BLaER1 treated with 17β-estradiol and CSF1 and Interleukin-3, amounts not matched to agents 10 nM and 100 nM (cell line): ENCODE results near the gene ARL14EPL.
A peak's percentile ranks its signal among the peaks of the same experiment; 100 is the strongest.
"Not testable (repeated sequence)": the region's sequence is repeated elsewhere in the genome, so short reads cannot be mapped to it uniquely, and the experiment has no call there.

ENCODE experiments used
- H3K27ac ChIP-seq, 11 experiments: shearing (Covaris generic); formaldehyde crosslinking; 2 replicates each; pipeline ENCODE4 v1.8.1; 2022
- H3K27me3 ChIP-seq, 11 experiments: shearing (Covaris generic); formaldehyde crosslinking; 2 replicates each; pipeline ENCODE4 v1.8.1; 2022
- H3K36me3 ChIP-seq, 11 experiments: shearing (Covaris generic); formaldehyde crosslinking; 2 replicates each; pipeline ENCODE4 v1.8.1; 2022
- H3K4me1 ChIP-seq, 10 experiments: shearing (Covaris generic); formaldehyde crosslinking; 2 replicates each; pipeline ENCODE4 v1.8.1; 2022
- H3K4me2 ChIP-seq, 11 experiments: shearing (Covaris generic); formaldehyde crosslinking; 2 replicates each; pipeline ENCODE4 v1.8.1; 2022
- H3K4me3 ChIP-seq, 10 experiments: shearing (Covaris generic); formaldehyde crosslinking; 2 replicates each; pipeline ENCODE4 v1.8.1; 2022
- H3K9ac ChIP-seq, 11 experiments: shearing (Covaris generic); formaldehyde crosslinking; 2 replicates each; pipeline ENCODE4 v1.8.1; 2022
- H3K9me3 ChIP-seq, 11 experiments: shearing (Covaris generic); formaldehyde crosslinking; replicated peaks in 1 of 11; 2 replicates each; pipeline ENCODE4 v1.8.1; 2022
- H4K20me1 ChIP-seq, 11 experiments: shearing (Covaris generic); formaldehyde crosslinking; 2 replicates each; pipeline ENCODE4 v1.8.1; 2022
- Cebpa-rat ChIP-seq, 11 experiments: shearing (Covaris generic); IDR thresholded peaks; 2 replicates each; pipeline ENCODE4 v1.8.1; 2022

ARL14EPL gene

DNA sequence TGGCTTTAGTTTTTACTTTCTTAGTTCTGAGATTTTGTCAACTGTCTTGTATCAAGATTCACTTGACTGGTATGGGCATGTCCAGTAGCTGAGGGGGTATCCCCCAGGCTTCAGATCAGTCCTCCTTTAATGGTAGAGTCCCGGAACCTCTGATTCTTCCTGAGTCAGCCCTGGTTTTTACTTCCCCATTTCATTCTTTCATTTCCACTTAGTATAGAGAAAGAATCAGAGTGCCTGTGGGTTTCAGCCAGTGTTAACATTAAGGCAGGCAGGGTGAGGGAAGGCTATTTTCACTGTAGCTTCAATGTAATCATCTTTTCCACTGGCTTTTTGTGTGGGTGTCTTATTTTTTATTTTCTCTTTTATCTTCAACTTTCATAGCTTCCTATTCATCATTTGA, 44.2 kb downstream of the ARL14EPL start:
- H4K20me1 ChIP-seq = no peaks in the 10 kb centered on the region
- H3K9me3 ChIP-seq = no peaks in the 10 kb centered on the region
- H3K4me2 ChIP-seq = peak overlapping the region; percentile 43 to 83 (median 67)
- no peak for TF ChIP-seq Cebpa-rat (IDR thresholded peaks at IDR 0.05)
- peaks cover 27 to 48% (median 31%) of the 10 kb centered on the region in 10 experiments for H3K4me1 ChIP-seq
- no peak overlapping the region; a peak in 1 of 20 replicates for H3K4me3 ChIP-seq
- H3K9ac ChIP-seq = peak overlapping the region in 9 of 11 experiments; percentile 3 to 44 (median 36); a peak in 8 of 22 replicates
- H3K27ac ChIP-seq = peak overlapping the region; percentile 41 to 79 (median 70); a peak in 21 of 22 replicates
- H3K36me3 ChIP-seq = peaks cover 0 to 12% (median 0%) of the 10 kb centered on the region in 11 experiments; a peak in 3 of 22 replicates
- no peaks in the 10 kb centered on the region for H3K27me3 ChIP-seq

DNA sequence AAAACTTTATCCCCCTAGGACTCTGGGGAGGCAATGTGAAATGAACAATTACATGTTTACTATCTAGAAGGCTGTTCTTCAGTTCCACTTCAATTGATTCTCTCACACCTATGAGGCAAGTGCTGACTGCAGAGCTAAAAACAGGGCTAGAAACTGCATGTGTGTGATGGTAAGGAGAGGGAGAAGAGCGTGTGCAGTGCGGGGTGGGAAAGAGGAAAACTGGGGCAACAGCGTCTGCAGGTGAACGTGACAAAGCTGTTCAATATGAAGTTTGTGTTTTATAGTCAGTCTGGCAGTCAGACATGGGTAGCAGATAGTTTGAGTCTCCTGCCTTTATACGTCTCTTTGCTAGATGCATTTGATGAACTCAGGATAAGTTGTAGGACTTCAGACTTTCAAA, 45.9 kb downstream of the ARL14EPL start:
- Histone ChIP-seq H3K9me3 (no peaks in the 10 kb centered on the region), H3K27ac (no peak overlapping the region), H3K9ac (no peak overlapping the region), H4K20me1 (no peaks in the 10 kb centered on the region), H3K4me2 (peak overlapping the region in 2 of 11 experiments; percentile 10 to 69; a peak in 1 of 22 replicates), H3K4me3 (no peak overlapping the region), H3K36me3 (peaks cover 0 to 12% (median 0%) of the 10 kb centered on the region in 11 experiments; a peak in 3 of 22 replicates), H3K4me1 (peaks cover 27 to 48% (median 31%) of the 10 kb centered on the region in 10 experiments), H3K27me3 (no peaks in the 10 kb centered on the region)
- no peak for TF ChIP-seq Cebpa-rat (IDR thresholded peaks at IDR 0.05)

DNA sequence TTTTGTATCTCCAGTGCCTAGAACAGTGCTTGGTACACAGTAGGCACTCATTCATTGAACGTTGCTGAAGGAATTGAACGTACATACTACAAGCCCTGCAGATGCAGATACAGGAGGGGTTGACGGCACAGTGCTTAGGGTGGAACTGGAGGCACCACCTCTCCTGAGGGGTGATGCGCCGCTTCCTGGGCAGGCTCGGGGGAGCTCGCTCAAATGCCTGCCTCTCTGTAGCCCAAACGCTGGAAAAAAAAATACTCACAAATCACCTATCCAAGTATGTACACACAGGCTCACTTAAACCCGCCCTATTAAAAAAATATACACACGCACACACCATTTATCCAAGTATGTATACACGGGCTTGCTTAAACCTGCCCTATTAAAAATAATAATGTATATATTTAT, 52.0 kb downstream of the ARL14EPL start:
- no peaks in the 10 kb centered on the region for H3K27me3 ChIP-seq
- H3K9ac ChIP-seq = peak overlapping the region; percentile 92 to 98 (median 96)
- peaks cover 15 to 45% (median 24%) of the 10 kb centered on the region in 10 experiments for H3K4me1 ChIP-seq
- H3K4me3 ChIP-seq = peak overlapping the region; percentile 74 to 82 (median 78)
- peak overlapping the region; percentile 93 to 98 (median 96) for H3K27ac ChIP-seq
- peak overlapping the region; percentile 81 to 95 (median 89) for H3K4me2 ChIP-seq
- H4K20me1 ChIP-seq = no peaks in the 10 kb centered on the region
- no peak for TF ChIP-seq Cebpa-rat (IDR thresholded peaks at IDR 0.05)
- peaks cover 10 to 31% (median 15%) of the 10 kb centered on the region in 11 experiments; a peak in 16 of 22 replicates for H3K36me3 ChIP-seq
- H3K9me3 ChIP-seq = no peaks in the 10 kb centered on the region; a peak in 2 of 22 replicates

DNA sequence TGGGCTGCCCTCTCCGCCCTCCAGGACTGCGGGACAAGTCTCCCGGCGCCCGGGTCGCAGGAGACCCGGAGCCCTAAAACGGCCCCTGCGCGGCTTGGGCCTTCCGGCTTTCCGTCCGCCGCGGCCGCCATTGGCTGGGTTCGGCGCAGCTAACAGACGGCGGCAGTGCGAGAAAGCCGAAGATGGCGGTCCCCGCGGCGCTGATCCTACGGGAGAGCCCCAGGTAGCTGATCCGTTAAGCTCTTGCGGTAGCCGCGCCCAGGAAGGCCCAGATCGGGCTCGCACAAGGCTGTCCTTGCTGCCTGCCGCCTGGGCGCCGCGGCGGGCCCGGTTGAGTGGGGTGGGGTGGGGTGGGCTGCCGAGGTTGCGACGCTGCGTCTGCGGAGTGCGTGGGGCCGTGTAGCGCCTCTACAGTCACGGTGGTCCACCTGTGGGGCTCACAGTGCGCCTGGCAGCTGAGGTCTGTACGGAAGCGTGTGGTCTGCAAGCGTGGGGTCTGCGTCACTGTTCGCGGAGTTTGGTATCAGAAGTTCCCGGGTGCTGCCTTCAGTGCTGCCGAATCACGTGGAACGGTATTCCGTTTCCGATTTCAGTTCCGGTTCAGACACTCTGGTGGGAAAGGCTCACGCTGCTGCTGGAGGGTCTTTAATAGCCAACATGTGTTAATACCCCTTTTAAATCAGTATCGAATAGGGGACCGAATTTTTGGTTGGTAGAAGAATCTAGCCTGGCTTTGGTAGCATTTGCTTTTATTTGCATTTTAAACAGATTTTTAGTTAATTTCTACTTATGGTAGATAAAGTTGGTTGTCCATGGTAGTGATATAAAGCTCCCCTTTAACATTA, 52.8 kb downstream of the ARL14EPL start, which contains the start of gene COMMD10:
TSS of gene COMMD10 (plus strand) at position 155 of the 845 bp plus-strand sequence.
- no peaks in the 10 kb centered on the region; a peak in 2 of 22 replicates for H3K9me3 ChIP-seq
- no peaks in the 10 kb centered on the region for H3K27me3 ChIP-seq
- H3K9ac ChIP-seq = peak within 1 kb of the TSS; percentile 92 to 98 (median 96)
- peaks cover 15 to 39% (median 24%) of the 10 kb centered on the region in 10 experiments for H3K4me1 ChIP-seq
- H3K4me3 ChIP-seq = peak within 1 kb of the TSS; percentile 74 to 82 (median 78)
- no peaks in the 10 kb centered on the region for H4K20me1 ChIP-seq
- no peak for TF ChIP-seq Cebpa-rat (IDR thresholded peaks at IDR 0.05)
- peak within 1 kb of the TSS; percentile 81 to 95 (median 89) for H3K4me2 ChIP-seq
- H3K27ac ChIP-seq = peak within 1 kb of the TSS; percentile 93 to 98 (median 96)
- H3K36me3 ChIP-seq = peaks cover 15 to 39% (median 23%) of the 10 kb centered on the region in 11 experiments; a peak in 21 of 22 replicates

DNA sequence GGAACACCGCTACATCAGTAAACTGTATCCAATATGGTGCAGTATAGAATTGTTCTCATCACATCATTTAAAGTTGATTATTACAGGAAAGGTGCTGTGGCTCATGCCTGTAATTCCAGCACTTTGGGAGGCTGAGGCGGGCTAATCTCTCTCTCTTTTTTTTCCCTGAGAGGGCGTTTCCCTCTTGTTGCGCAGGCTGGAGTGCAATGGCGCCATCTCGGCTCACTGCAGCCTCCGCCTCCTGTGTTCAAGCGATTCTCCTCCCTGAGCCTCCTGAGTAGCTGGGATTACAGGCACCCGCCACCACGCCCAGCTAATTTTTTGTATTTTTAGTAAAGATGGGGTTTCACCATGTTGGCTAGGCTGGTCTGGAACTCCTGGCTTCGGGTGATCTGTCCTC, 54.0 kb downstream of the ARL14EPL start:
- Histone ChIP-seq H3K4me1 (peaks cover 15 to 45% (median 24%) of the 10 kb centered on the region in 10 experiments), H3K4me2 (peak overlapping the region; percentile 81 to 95 (median 89)), H3K4me3 (peak overlapping the region in 9 of 10 experiments; percentile 74 to 82 (median 78); a peak in 11 of 20 replicates), H3K27ac (peak overlapping the region in 2 of 11 experiments; percentile 95 to 96; a peak in 6 of 22 replicates), H3K36me3 (peaks cover 21 to 40% (median 32%) of the 10 kb centered on the region in 11 experiments; a peak in 21 of 22 replicates)
- H3K9me3 ChIP-seq, H3K27me3 ChIP-seq, H3K9ac ChIP-seq, H4K20me1 ChIP-seq: not testable (repeated sequence)

DNA sequence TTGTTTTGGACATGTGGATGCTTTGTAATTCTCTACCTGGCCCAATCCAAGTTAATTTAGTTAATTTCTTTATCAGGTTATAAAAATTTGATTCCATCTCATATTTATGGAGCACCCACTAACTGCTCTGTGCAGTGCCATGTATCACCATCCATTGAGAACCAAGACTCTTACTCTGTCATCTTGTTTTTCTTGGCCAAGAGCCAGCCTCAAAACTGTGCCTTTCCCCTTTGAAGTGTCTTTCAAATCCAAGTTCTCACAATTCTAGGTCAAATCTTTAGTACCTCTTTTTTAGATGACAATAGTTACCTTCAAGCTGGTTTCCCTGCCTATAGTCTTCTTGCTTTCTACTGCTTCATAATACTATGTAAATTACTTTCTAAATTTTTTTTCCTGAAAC, 55.8 kb downstream of the ARL14EPL start:
- no peak overlapping the region for H3K9ac ChIP-seq
- H4K20me1 ChIP-seq = no peaks in the 10 kb centered on the region
- peaks cover 33 to 56% (median 50%) of the 10 kb centered on the region in 11 experiments for H3K36me3 ChIP-seq
- no peak overlapping the region for H3K4me3 ChIP-seq
- 0 out of 22 replicates have a peak overlapping the region, but pooled peaks of 1 of the 11 experiments have one; percentile 12 for H3K4me2 ChIP-seq
- no peaks in the 10 kb centered on the region for H3K27me3 ChIP-seq
- peaks cover 15 to 48% (median 24%) of the 10 kb centered on the region in 10 experiments for H3K4me1 ChIP-seq
- no peak overlapping the region for H3K27ac ChIP-seq
- H3K9me3 ChIP-seq = no peaks in the 10 kb centered on the region; a peak in 2 of 22 replicates
- TF ChIP-seq Cebpa-rat (IDR thresholded peaks at IDR 0.05) = no peak

DNA sequence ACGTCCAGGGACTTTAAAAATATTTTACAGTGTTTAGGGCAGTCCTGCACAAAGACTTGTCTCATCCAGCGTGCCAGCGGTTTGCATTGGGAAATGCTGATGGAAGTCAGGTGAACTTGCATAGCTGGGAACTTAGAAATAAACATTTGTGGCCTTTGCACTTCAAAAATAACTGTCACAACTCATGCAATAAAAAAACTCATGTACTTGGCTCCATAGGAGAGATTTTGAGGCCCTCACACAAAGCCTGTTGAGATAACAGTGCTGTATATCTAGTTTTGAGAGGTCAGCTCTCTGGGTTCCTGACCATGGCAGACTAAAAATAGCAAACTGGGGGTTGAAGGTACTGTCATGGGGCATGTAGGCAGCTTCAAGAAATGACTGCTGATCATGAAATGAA, 58.0 kb downstream of the ARL14EPL start:
- Histone ChIP-seq H3K27ac (no peak overlapping the region), H4K20me1 (no peaks in the 10 kb centered on the region), H3K4me1 (peaks cover 7 to 39% (median 13%) of the 10 kb centered on the region in 10 experiments; a peak in 18 of 20 replicates), H3K36me3 (peaks cover 56 to 77% (median 72%) of the 10 kb centered on the region in 11 experiments), H3K27me3 (no peaks in the 10 kb centered on the region), H3K4me3 (no peak overlapping the region), H3K9me3 (no peaks in the 10 kb centered on the region; a peak in 2 of 22 replicates), H3K4me2 (no peak overlapping the region), H3K9ac (no peak overlapping the region)
- TF ChIP-seq Cebpa-rat (IDR thresholded peaks at IDR 0.05) = no peak

DNA sequence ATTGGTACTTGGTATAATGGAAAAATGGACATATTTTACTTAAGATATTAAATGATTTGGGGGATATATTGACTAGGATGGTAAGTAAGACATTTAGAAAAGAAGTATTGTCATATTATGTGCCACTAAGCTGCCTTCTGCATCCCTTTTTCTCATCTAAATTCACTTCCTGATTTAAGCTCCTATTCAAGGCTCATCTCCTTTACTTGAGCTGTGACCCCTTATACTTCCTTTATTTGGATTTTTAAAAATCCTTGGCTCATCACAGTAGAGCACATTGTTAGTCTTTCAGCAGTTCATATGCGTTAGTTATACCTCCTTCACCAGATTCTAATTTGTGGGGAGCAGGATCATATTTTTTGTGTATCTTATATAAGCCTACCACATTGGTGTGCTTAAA, 59.1 kb downstream of the ARL14EPL start:
- H3K9me3 ChIP-seq = no peaks in the 10 kb centered on the region; a peak in 1 of 22 replicates
- H3K4me2 ChIP-seq = no peak overlapping the region
- peaks cover 59 to 86% (median 77%) of the 10 kb centered on the region in 11 experiments for H3K36me3 ChIP-seq
- no peaks in the 10 kb centered on the region for H4K20me1 ChIP-seq
- no peak for TF ChIP-seq Cebpa-rat (IDR thresholded peaks at IDR 0.05)
- peaks cover 0 to 32% (median 3%) of the 10 kb centered on the region in 10 experiments; a peak in 9 of 20 replicates for H3K4me1 ChIP-seq
- H3K27ac ChIP-seq = no peak overlapping the region
- no peak overlapping the region for H3K9ac ChIP-seq
- H3K4me3 ChIP-seq = no peak overlapping the region
- H3K27me3 ChIP-seq = no peaks in the 10 kb centered on the region

DNA sequence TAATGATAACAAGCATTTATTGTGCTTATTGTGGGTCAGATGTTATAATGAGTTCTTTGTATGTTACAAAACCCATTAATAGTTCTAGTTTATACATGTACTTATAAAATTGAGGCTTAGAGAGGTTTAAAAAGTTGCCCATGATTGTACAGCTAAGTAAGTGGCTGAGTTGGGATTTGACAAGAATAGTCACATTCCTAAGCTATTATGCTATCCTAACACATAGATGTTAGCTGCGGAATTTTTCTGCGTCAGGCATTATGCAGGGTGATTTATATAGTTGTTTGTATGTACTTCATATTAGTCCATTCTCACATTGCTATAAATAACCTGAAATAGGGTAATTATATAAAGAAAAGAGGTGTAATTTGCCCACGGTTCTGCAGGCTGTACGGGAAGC, 65.0 kb downstream of the ARL14EPL start:
- no peak overlapping the region for H3K4me2 ChIP-seq
- H3K36me3 ChIP-seq = peaks cover 56 to 100% (median 84%) of the 10 kb centered on the region in 11 experiments
- TF ChIP-seq Cebpa-rat (IDR thresholded peaks at IDR 0.05) = no peak
- peaks cover 0 to 7% (median 3%) of the 10 kb centered on the region in 11 experiments; a peak in 7 of 22 replicates for H3K9me3 ChIP-seq
- no peaks in the 10 kb centered on the region for H3K27me3 ChIP-seq
- H3K9ac ChIP-seq = no peak overlapping the region
- H4K20me1 ChIP-seq = no peaks in the 10 kb centered on the region
- H3K4me3 ChIP-seq = no peak overlapping the region
- no peaks in the 10 kb centered on the region for H3K4me1 ChIP-seq
- H3K27ac ChIP-seq = no peak overlapping the region
